ENCODE measurements around the gene LEP.
"Not testable (repeated sequence)": the region's sequence is repeated elsewhere in the genome, so short reads cannot be mapped to it uniquely, and the experiment has no call there.

LEP gene

DNA sequence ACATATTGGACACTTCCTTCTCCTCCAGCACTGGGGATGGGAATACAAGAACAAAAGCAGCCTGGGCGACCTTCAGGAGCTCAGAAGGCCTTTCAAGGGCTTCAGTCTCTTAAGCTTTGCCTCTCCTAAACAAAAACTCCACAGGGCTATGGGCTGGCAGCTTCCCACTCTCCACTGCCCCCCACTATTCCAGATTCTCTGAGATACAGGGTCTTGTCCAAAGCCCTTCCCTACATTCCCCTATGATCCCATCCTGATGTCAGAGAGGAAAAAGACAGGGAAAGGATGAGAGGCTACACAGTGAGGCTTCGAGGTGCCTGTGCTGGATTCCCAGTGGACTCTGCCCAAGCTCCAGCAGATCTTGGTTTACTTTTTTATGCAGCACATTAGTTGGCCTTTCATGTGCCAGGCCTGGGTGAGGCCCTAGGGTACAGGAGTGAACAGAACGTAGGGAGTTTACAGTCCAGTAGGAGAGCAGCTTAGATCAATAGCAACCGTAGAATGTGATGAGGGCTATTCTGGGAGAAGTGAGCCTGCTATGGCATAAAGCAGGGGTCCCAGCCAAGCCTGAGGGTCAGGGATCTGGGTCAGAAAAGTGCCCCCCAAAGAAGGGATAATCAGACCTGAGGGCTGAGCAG is 33.3 kb downstream of the LEP start:
- no peak for DNase-seq (ENCODE audit: low spot score)

DNA sequence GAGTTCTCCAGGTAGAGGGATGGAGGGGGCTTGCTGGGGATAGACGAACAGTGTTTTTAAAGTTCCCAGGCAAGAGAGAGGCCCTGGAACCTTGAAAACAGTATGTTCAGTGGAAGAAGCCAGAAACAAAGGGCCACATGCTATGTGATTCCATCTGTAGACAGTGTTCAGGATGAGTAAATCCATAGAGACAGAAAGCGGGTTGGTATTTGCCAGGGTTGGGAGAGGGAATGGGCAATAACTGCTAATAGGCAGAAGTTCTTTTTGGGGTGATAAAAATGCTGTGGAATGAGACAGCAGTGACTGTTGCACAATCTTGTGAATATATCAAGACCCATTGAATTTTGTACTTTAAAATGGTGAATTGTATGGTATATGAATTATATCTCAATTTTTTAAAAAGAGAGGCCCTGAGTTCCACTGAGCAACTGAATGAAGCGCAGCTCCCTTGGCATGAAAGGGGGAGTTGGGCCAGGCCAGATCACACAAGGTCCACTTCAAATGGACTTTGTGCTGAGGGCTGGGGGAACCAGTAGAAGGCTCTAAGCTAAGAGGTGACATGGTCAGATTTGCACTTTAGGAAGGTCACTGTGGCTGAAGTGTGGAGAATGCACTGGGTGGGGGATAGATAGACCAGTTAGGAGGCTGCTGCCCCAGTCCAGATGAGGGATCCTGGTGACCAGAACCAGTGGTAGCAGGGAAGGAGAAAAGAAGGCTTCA is 34.0 kb downstream of the LEP start:
- no peak for DNase-seq (ENCODE audit: low spot score)

DNA sequence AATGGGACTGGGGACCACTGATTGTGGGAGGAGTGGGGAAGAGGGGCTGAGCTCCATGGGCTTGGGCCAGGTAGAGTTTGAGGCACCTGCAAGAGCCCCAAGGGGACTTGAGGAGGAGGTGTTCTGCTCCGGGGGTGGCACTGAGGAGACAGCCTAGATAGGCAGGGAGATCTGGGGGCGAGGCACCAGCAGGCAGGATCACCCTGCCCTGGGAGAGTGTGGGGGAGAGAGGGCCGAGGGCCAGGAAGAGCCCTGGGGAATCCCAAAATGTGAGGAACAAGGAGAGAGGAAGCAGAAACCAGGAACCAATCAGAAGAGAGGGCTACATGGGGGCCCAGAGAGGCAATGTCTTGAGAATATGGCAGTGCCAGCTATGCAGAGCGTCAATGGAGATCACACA is 34.6 kb downstream of the LEP start:
- DNase-seq (ENCODE audit: low spot score), result no peak

DNA sequence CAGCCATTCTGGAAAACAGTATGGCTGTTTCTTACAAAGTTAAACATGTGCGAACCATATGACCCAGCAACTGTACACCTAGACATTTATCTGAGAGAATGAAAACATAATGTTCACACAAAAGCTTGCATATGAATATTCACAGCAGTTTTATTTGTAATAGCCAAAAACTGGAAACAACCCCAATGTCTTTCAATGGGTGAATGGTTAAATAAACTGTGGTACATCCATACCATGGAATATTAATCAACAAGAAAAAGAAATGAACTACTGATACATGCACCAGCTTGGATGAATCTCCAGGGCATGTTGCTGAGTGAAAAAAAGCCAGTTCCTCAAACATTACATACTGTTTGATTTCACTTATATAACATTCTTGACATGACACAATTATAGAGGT is 37.3 kb downstream of the LEP start:
- no peak for DNase-seq (ENCODE audit: low spot score)

DNA sequence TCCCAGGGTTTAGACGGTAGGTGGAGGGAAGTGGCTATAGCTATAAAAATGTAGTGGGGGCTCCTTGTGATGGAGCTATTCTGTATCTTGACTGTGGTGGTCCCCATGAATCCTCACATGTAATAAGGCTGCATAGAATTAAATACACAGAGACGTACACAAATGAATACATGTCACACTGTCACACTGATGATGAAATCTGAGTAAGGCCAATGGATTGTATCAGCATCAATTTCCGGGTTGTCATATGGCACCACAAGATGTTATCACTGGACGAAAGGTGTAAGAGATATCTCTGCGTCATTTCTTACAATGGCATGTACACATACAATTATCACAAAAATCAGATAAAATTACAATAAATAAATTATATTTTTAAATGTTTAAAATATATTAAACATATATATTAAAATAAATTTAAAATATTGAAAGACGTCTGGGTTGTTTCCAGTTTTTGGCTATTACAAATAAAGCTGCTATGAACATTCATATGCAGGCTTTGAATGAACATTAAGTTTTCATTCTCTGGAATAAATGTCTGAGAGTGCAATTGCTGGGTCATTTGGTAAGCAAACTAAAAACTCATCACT is 38.1 kb downstream of the LEP start:
- no peak for DNase-seq (ENCODE audit: low spot score)

DNA sequence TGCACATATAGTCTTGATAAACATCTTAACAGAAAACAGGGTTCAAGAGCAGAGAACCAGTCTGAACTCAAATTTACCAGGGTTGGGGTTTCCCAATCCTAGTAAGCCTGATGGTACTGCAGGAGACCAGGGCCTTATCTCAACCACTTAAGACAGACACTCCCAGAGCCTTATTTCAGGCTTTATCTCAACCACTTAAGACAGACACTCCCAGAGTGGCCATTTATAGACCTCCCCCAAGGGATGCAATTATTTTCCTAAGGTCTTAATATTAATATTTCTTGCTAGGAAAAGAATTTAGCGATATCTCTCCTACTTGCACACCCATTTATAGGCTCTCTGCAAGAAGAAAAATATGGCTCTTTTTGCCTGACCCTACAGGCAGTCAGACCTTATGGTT is 39.4 kb downstream of the LEP start:
- DNase-seq (ENCODE audit: low spot score), result not testable (repeated sequence)

DNA sequence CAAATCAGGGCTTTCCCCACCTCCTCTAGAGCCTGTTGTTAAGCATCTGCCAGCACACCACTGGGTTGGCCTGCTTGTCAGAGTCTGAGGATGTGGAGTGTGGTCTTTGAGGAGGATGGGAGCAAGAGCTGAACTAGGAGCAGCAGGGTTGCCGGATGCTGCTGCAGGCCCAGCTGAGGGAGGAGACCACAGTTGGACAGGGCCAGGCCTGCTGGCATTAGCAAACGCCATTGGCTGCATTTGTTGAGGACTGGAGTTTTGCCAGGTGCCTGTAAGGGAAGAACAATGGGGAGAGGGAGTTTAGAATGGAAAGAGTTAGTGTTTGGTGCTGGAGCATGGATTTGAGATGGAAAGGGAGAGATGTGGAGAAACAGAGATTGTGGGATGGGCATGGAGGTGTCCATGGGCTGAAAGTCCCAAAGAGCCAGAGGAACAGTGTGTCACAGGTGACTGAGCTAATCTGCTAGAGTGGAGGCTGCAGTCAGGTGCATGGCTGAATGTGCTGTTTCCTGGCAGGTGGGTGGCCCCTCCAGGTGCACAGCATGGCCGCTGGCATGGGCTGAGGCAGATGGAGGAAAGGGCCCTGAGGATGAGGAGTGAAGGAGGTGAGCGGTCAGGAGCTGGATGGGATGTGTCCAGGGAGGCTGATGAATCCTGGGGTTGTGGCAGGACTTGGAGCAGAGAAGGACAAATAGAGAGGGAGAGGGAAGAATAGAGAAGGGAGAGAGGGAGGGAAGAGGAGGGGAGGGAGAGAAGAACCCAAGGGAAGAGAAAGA is 40.7 kb downstream of the LEP start:
- DNase-seq (ENCODE audit: low spot score), result no peak

DNA sequence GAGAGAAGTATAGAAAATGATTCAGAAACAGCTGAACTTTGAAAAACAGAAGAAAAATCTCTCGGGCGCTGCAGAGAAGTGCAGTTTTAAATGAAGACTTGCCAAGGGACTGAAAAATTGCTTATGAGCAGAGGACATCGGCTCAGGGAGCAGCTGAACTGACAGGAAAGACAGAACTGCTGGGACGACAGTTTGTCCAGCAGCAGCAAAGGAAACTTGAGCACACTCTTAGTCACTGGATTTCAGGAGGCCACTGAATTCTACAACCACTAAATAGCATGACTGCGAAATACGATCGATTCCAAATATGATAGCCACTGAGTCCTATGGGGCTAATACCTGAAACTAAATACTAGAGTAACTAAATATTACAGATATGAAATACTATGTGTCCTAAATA is 43.0 kb downstream of the LEP start:
- no peak for DNase-seq (ENCODE audit: low spot score)

DNA sequence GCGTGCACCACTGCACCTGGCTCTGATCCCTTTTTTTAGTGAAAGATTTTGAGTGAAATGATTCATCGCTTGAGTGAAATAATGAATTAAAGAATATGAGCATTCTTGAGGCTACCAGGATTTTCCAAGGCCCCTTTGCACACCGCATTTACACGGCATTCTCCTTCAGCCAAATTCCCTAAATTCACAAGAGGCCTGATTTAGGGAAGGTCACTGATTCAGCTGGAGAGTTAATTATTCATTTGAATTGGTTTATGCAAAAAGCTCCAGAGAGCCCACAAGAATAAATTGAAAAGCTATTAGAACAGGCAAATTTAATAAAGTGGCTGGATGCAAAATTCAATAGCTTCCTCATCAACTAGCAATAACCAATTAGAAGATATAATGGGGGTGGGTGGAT is 46.5 kb downstream of the LEP start:
- no peak for DNase-seq (ENCODE audit: low spot score)

DNA sequence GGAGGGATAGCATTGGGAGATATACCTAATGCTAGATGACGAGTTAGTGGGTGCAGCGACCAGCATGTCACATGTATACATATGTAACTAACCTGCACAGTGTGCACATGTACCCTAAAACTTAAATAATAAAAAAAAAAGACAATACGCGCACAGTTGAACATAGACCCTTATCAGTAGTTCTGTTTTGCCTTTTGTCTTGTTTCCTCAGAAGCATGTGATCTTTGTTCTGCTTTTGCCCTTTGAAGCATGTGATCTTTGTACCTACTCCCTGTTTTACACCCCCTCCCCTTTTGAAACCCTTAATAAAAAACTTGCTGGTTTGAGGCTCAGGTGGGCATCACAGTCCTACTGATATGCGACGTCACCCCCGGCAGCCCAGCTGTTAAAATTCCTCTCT is 56.9 kb downstream of the LEP start:
- not testable (repeated sequence) for DNase-seq (ENCODE audit: low spot score)

DNA sequence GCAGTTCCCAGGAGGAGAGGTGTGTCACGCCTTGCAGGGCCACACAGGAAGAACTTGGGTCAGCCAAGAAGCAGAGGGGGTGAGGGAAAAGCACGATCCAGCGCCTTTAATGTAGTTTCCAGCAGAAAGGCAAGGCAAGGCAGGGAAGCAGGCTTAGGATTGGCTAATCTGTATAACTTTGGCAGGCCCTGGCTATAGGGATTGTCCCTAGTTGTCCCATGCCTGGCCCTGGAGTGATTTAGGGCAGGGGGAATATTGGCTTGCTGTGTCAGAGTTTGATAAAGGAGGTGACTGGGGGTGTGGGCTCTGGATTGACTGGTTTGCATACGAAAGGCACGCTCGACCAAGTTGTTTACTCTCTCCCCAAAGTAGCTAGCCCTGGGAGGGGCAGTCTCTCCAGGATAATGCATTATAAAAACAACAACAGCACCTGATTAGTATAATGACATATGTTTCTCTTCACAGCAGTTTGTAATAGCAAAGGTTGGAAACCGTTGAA is 58.1 kb downstream of the LEP start:
- no peak for DNase-seq (ENCODE audit: low spot score)

DNA sequence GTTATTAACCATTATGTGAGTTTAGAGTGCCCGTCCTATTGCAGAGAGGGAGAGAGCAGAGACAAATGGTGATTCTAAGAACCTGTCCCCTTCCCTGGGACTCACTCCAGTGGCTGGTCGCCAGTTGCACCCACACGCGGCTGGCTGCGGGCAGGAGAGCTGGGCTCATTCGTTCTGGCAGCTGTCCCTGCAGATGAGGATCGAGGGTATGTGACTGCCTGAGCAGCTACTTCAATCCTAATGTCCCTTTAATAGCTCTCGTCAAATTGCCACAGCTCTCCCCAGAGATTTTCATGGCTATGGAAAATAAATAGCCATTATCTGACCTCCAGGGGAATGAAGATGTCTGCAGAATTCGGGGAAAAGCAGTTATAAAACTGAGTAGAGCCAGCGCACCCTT is 61.1 kb downstream of the LEP start:
- DNase-seq (ENCODE audit: low spot score), result no peak

DNA sequence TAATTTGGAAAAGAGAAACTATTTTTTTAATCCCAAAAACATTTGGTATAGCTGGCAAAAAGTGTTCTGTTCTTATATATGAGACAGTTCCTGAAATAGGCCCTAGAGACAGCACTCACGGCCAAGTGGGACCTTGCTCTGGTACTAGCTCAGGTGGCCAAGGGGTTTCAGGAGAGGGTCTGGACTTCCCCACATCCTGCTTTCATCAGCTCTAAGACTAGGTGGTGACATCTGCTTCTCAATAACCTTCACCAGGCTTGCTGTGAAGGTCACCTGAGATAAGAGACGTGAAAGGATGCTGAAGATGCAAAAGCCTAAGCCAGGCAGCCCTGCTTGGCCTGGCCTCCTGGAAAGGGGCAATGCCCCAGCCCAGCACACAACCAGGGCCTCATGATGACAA is 62.1 kb downstream of the LEP start:
- DNase-seq (ENCODE audit: low spot score), result no peak

DNA sequence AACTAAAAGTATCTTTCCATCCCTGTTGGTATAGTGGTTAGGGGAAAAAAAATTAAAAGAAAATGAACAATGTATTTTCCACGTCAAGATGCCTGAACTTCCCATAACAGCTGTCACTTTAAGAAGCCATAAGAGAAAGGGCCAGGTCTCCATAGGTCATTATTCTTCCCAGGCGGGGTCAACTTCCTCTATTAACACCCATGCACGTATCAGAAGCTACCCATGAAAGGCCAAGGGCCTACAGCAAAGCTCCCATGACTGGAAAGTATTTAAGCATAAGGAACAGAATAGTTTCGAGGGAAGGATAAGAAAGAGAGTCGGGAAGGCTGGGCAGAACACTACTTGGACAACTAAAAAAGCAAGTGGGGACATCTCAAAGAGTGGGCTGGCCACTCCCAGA is 62.6 kb downstream of the LEP start:
- DNase-seq (ENCODE audit: low spot score), result no peak

DNA sequence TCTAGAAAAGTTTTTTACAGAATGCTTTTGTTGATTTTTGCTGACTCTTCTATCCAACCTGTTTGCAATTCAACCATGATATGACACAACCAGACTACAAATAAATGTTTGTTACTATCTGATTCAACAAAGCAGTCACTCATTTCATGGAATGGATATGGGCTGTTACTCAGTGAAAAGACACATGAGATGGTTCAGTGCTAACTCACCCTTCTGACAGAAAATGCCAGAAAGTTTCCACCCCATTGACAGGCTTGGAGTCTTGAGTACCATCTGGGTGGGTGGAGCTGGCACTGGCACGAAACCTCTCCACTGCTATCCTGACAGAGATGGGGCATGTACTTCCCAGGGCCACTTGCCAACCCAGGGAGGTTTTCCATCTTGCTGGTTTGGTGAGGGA is 63.1 kb downstream of the LEP start:
- no peak for DNase-seq (ENCODE audit: low spot score)

DNA sequence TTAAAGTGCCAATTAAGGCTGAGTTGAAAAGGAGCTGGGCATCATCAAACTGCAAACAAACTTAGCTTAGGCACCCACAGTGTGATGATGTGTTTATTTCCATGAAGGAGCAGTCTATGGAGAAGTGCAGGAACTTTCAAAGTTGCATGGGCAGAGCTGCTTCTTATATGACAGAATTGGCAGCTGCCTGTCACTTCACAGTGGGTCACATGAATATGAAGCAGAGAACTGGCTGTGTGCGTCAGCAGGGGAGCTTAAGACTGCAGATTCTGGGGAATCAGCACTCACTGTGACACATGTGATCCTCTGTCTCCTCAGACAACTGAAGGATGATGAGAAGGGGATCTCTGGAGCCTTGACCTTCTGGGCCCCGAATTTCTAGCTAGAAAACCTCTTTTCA is 66.0 kb downstream of the LEP start:
- DNase-seq (ENCODE audit: low spot score), result no peak
